GM12864 (cell line): Measurements from ENCODE around the gene GNB1L.

ENCODE experiments used
- DNase-seq: peaks from one replicate; pipeline ENCODE4 v3.0.0-alpha.2; 2011; ENCODE audit warnings: low read depth
- H3K4me3 ChIP-seq: 2 replicates; pipeline ENCODE4 v1.5.1; 2011; ENCODE audit warnings: mild to moderate bottlenecking, low read depth, low read length, control low read depth
- TF ChIP-seq, protein P1 (sequence below): IDR thresholded peaks from 2 replicates; pipeline ENCODE4 v1.5.1; 2011; ENCODE audit warnings: low read depth, mild to moderate bottlenecking, moderate library complexity, low read length, control low read depth, inconsistent platforms; ENCODE audit errors: missing control alignments

The GNB1L gene

DNA sequence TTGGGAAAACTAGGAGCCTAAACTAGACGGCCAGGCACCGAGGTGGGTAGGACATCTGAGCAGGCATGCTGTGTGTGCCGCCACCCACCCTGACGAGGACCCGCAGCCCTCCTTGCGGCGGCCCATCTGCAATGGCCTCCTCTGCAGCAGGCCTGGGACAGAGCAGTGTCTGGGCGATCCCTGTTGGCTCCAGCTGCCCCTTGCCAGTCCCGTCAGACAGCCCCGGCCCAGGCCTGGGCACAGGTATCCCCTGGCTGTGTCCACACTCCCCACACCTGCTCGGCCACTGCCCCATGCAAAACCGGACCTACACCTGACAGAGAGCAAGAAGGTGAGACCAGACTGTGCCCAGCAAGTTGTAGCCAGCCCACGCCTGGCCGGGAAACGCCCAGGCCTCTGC lies 38.7 kb upstream of the GNB1L start:
- no peak for DNase-seq
- H3K4me3 ChIP-seq: no peak overlapping the region
- TF ChIP-seq, protein P1, sequence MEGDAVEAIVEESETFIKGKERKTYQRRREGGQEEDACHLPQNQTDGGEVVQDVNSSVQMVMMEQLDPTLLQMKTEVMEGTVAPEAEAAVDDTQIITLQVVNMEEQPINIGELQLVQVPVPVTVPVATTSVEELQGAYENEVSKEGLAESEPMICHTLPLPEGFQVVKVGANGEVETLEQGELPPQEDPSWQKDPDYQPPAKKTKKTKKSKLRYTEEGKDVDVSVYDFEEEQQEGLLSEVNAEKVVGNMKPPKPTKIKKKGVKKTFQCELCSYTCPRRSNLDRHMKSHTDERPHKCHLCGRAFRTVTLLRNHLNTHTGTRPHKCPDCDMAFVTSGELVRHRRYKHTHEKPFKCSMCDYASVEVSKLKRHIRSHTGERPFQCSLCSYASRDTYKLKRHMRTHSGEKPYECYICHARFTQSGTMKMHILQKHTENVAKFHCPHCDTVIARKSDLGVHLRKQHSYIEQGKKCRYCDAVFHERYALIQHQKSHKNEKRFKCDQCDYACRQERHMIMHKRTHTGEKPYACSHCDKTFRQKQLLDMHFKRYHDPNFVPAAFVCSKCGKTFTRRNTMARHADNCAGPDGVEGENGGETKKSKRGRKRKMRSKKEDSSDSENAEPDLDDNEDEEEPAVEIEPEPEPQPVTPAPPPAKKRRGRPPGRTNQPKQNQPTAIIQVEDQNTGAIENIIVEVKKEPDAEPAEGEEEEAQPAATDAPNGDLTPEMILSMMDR: no peak

DNA sequence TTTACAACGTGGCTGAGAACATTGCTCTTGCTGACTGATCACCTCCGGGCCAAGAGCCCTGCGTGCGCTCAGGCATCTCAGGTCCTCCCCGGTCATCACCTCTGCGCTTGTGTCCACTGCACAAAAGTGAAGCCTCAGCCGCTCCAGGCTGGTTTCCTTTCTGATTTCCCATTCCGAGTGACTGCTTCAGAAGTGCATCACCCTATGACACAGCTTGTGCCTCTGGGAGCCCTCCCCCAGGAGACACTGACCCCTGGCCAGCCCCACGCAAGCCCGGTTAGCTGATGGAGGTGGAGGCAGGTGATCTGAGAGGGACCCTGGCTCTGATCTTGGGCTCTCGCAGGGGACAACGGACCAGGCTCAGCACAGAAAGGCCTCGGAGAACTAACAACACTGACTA lies 38.3 kb upstream of the GNB1L start:
- no peak for DNase-seq
- TF ChIP-seq, protein P1: no peak
- H3K4me3 ChIP-seq: no peak overlapping the region

DNA sequence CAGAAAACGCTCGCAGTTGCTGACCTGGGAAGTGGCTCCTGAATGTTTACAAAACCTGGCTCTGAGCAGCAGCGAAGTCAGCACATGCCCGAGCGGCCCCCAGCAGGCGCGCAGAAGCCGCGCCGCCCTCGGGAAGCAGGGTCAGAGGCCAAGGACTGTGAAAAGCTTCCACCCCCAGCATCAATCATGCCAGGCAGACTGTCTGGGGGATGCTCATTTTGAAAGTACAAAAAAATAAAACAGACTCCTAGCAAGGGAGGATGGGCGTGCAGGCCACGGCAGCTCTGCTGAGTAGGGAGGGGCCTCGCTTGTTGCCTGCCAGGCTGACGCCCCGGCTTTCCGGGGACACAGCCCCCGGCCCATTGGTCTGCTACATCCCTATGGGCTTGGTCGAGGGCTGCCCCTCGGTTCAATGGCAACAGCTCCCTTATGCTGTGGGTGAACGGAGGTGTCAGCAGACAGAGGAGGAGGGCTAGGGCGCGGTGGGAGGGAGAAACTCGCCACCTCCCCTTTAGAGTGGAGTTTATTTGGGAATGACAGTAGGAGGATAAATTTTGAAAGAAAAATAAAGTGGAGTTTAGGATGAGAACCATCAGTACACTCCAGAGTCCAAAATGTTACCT lies 37.7 kb upstream of the GNB1L start:
- TF ChIP-seq, protein P1: no peak
- H3K4me3 ChIP-seq: no peak overlapping the region
- no peak for DNase-seq

DNA sequence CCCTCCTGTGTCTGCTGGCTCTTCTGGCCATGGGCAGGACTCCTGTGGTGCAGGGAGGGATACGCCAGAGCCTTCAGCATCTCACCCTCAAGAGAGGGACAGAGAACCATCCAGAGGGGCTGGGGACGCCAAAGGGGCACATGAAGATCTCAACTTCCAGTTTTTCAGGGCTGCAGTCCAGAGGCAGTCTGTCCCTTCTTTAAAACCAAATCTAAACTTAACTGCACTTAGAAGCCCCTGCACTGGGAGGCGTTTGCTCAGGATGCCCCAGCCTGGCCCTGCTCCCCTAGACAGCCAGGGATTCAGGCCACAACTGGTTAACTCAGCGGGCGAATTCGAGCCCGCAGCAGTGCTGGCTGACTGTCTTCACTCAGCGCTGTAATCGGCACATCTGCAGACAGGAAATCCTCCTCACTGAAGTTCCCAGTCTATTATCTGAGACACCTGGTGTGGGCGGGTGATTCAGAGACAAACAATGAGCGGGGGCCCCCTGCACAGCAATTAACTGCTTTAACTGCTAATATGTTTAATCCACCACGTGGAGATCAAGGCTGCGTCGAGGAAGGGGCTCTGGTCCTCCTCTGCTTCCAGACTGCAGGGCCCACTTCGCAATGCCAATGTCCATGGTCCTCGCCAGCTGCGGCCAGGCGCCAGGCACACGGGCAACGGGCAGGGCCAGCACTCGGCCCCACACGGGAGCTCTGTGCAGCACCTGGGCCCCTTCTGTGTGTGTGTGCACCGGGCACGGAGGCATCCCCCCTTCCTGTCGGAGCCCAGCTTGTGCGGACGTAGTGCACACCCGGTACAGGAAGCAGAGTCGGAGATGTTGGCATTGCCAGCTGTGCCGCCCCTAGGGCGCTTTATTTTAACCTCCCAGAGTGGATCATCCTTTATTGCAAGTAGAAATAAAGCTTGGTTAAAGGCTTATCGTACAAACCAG lies 36.9 kb upstream of the GNB1L start:
- peak overlapping the region; percentile 7; the same call in 1 of the 2 replicates for H3K4me3 ChIP-seq
- DNase-seq: peak; percentile 29

DNA sequence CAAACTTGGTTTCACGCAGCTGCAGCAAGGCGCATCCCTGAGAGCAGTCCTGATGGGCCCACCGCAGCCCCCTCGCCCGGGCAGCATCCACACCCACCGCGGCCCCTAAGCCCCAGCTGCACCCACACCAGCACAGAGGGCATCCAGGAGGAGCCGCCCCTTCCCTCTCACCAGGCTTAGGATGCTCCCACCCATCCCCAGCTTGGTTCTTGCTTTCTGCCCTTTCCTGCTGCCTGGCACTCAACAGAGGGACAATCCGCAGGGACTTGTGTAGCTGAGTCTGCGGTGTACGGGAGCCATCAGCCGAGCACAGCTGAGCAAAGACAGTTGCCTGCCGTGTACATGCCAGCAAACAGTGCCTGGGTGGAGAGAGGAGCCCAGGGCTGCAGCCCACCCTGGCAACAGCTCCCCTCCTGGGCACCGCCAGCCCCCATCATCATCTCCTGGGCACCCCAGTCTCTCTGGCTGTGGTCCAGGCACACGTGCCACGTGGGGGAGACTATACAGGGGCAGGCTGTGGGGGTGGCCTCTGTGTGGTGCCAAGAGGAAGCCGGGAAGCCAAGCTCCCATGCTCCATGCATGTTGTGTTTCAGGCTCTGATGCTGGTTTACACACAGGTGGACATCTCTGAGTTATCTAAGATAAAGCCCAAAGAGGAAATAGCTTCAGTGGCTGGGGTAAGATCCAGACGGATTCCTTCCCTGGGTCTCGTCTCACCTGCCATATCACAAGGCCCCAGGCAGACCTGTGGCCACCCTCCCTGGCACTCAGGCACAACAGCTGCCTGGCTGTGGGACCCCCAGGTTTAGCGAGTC lies 36.0 kb upstream of the GNB1L start:
- TF ChIP-seq, protein P1: no peak
- DNase-seq: no peak
- H3K4me3 ChIP-seq: no peak overlapping the region

More for the DNA sequence above, 36.9 kb upstream of the GNB1L start:
- TF ChIP-seq, protein P1: no peak

DNA sequence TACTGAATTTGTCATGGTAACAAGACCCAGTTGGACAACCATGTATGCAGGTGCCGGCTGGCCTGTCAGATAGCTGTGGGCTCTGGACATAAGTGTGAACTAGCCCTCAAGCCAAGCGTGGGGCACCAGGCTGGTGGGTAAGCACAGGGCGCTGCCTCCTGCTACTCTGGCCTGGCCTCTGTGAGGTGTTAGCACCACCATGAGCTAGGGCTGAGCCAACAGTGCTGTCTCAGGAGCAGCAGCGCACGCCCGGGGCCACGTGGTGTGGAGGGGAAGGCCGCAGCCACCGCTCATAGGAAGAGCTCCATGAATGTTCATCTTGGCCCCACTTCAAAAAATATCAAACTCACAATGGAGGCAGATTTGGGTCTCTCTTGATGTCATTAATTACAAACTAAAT lies 35.3 kb upstream of the GNB1L start:
- no peak for DNase-seq
- TF ChIP-seq, protein P1: no peak
- H3K4me3 ChIP-seq: no peak overlapping the region
